HepG2 (cell line): ENCODE data around the gene HSD17B8. TPM values are rescaled to one million over a fixed set of nuclear protein-coding genes. Genes with fewer than 3 reads are reported as not detected.

Experiments
- DMAP1 ChIP-seq: IDR thresholded peaks from 2 replicates; pipeline ENCODE4 v1.6.1; 2016
- FIP1L1 ChIP-seq: fragments of 200-400 bp; formaldehyde crosslinking; IDR thresholded peaks from 2 replicates; pipeline ENCODE4 v1.6.1; 2018; ENCODE audit warnings: low read depth, mild to moderate bottlenecking, low read length, moderate library complexity, borderline replicate concordance; ENCODE audit not compliant: insufficient read depth
- GABPA ChIP-seq, 2 experiments: IDR thresholded peaks; 2 replicates each; pipeline ENCODE4 v1.6.1; 2011 to 2016; ENCODE audit warnings: low read depth in 2 of 2, low read length in 1 of 2, missing biosample characterization in 1 of 2, missing genetic modification characterization in 1 of 2
- MEIS2 ChIP-seq: sonication (generic); formaldehyde crosslinking; IDR thresholded peaks from 2 replicates; pipeline ENCODE4 v1.9.0; 2021; ENCODE audit warnings: mild to moderate bottlenecking, missing genetic modification reagents
- NR2F6 ChIP-seq, 2 experiments: IDR thresholded peaks; 2 replicates each; pipeline ENCODE4 v1.6.1; 2016; ENCODE audit warnings: antibody characterized with exemption in 1 of 2, mild to moderate bottlenecking in 1 of 2
- POLR2A ChIP-seq, 2 experiments: IDR thresholded peaks; 2 replicates each; pipeline ENCODE4 v1.6.1; 2011; ENCODE audit warnings: low read depth in 2 of 2, low read length in 2 of 2, mild to moderate bottlenecking in 1 of 2, moderate library complexity in 1 of 2; ENCODE audit not compliant: insufficient read depth in 1 of 2
- PRMT3 ChIP-seq: sonication (generic); formaldehyde crosslinking; IDR thresholded peaks from 2 replicates; pipeline ENCODE4 v1.8.1; 2022; ENCODE audit warnings: low read depth, mild to moderate bottlenecking, moderate library complexity, missing genetic modification reagents, borderline replicate concordance
- SRY ChIP-seq: sonication (generic); formaldehyde crosslinking; IDR thresholded peaks from 2 replicates; pipeline ENCODE4 v1.8.0; 2022; ENCODE audit warnings: mild to moderate bottlenecking, missing genetic modification reagents
- ZNF614 ChIP-seq: IDR thresholded peaks from 2 replicates; pipeline ENCODE4 v1.6.1; 2018; ENCODE audit warnings: missing biosample characterization, missing genetic modification reagents, inconsistent platforms, borderline replicate concordance
- ZNF670 ChIP-seq: sonication (generic); formaldehyde crosslinking; IDR thresholded peaks from 2 replicates; pipeline ENCODE4 v1.8.0; 2022; ENCODE audit warnings: mild to moderate bottlenecking, missing genetic modification reagents, borderline replicate concordance
- polyA plus RNA-seq, 8 experiments: library from polyadenylated mRNA; depleted of rRNA in 3 of 8; stranded (reverse) in 7 of 8; unstranded in 1 of 8; fragments of >200 nt; fragmentation: Illumina TruSeq in 4 of 8; extraction: Trizol in 4 of 8; gene quantifications; 2 replicates each; pipeline versions ENCODE4 v1.2.1 to v1.2.3, GENCODE V29; 2011 to 2016; ENCODE audit warnings: low read depth in 4 of 8, missing spikeins in 1 of 8, mixed read lengths in 1 of 8; ENCODE audit not compliant: insufficient read depth in 1 of 8
- total RNA-seq, 5 experiments: library from RNA; depleted of rRNA; stranded (reverse); fragments of >200 nt; fragmentation: Illumina TruSeq; extraction: Trizol; gene quantifications; 2 replicates each; pipeline ENCODE4 v1.2.3, GENCODE V29; 2016; ENCODE audit warnings: low read depth in 1 of 5
- TF ChIP-seq, protein P1 (sequence below): sonication (generic); formaldehyde crosslinking; IDR thresholded peaks from 2 replicates; pipeline ENCODE4 v1.4.0; 2020; ENCODE audit warnings: missing genetic modification reagents, borderline replicate concordance
- TF ChIP-seq, protein P2 (sequence below): IDR thresholded peaks from 2 replicates; pipeline ENCODE4 v1.6.1; 2016; ENCODE audit warnings: missing compliant biosample characterization, missing genetic modification reagents, borderline replicate concordance
- TF ChIP-seq, protein P3 (sequence below): IDR thresholded peaks from 2 replicates; pipeline ENCODE4 v1.4.0; 2020; ENCODE audit warnings: mild to moderate bottlenecking, missing genetic modification reagents
- TF ChIP-seq, protein P4 (sequence below): IDR thresholded peaks from 2 replicates; pipeline ENCODE4 v1.6.1; 2016
- TF ChIP-seq, protein P5 (sequence below): sonication (generic); formaldehyde crosslinking; IDR thresholded peaks from 2 replicates; pipeline ENCODE4 v1.8.1; 2023; ENCODE audit warnings: missing genetic modification reagents, mild to moderate bottlenecking, borderline replicate concordance
- TF ChIP-seq, protein P6 (sequence below): sonication (generic); formaldehyde crosslinking; IDR thresholded peaks from 2 replicates; pipeline ENCODE4 v1.8.1; 2023; ENCODE audit warnings: mild to moderate bottlenecking, missing genetic modification reagents
- TF ChIP-seq, protein P7 (sequence below): IDR thresholded peaks from 2 replicates; pipeline ENCODE4 v1.6.1; 2012; ENCODE audit warnings: inconsistent platforms

HSD17B8 gene
- total and polyA plus RNA-seq, 2 of the 13 experiments (the other 11 are each of a cell fraction or from before 2014, with no cell fraction given) = 12.6 to 20.1 TPM

DNA sequence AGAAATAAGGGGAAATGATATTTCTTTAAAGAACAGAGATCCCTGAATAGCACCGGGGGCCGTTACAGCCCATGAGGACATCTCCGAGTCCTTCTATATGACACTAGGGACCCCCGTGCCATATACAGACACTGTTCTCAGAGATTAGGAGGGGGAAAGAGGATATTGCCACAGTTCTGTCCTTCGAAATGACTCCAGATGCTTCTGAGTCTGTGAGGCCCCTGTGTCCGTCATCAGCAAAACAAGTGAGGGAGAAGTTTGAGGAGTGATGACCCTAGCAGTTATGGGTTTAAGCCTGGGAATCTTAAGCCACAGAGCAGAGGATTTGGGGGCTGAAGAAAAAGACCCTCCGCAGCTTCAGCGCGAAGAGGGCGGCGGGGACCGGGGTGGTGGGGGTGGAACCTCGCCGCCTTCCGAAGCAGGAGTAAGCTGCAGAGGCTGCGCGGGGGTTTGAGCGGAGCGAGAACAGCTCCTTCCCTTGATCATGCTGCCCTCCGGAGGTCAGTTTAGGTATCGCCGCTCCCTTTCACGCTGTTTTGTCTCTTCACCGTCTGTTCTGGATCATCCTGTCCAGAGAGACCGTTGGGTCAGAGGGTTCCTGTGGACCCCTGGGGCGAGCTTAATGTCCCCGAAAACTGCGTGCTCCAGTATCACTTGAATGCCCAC lies 43.7 kb downstream of the HSD17B8 start (continued):
- TF ChIP-seq, protein P1, sequence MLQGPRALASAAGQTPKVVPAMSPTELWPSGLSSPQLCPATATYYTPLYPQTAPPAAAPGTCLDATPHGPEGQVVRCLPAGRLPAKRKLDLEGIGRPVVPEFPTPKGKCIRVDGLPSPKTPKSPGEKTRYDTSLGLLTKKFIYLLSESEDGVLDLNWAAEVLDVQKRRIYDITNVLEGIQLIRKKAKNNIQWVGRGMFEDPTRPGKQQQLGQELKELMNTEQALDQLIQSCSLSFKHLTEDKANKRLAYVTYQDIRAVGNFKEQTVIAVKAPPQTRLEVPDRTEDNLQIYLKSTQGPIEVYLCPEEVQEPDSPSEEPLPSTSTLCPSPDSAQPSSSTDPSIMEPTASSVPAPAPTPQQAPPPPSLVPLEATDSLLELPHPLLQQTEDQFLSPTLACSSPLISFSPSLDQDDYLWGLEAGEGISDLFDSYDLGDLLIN (CRISPR knock-in tag) = no peak
- TF ChIP-seq, protein P2, sequence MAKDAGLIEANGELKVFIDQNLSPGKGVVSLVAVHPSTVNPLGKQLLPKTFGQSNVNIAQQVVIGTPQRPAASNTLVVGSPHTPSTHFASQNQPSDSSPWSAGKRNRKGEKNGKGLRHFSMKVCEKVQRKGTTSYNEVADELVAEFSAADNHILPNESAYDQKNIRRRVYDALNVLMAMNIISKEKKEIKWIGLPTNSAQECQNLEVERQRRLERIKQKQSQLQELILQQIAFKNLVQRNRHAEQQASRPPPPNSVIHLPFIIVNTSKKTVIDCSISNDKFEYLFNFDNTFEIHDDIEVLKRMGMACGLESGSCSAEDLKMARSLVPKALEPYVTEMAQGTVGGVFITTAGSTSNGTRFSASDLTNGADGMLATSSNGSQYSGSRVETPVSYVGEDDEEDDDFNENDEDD (CRISPR knock-in tag) = peak; percentile 22; the same call in 1 of the 2 replicates
- TF ChIP-seq, protein P3, sequence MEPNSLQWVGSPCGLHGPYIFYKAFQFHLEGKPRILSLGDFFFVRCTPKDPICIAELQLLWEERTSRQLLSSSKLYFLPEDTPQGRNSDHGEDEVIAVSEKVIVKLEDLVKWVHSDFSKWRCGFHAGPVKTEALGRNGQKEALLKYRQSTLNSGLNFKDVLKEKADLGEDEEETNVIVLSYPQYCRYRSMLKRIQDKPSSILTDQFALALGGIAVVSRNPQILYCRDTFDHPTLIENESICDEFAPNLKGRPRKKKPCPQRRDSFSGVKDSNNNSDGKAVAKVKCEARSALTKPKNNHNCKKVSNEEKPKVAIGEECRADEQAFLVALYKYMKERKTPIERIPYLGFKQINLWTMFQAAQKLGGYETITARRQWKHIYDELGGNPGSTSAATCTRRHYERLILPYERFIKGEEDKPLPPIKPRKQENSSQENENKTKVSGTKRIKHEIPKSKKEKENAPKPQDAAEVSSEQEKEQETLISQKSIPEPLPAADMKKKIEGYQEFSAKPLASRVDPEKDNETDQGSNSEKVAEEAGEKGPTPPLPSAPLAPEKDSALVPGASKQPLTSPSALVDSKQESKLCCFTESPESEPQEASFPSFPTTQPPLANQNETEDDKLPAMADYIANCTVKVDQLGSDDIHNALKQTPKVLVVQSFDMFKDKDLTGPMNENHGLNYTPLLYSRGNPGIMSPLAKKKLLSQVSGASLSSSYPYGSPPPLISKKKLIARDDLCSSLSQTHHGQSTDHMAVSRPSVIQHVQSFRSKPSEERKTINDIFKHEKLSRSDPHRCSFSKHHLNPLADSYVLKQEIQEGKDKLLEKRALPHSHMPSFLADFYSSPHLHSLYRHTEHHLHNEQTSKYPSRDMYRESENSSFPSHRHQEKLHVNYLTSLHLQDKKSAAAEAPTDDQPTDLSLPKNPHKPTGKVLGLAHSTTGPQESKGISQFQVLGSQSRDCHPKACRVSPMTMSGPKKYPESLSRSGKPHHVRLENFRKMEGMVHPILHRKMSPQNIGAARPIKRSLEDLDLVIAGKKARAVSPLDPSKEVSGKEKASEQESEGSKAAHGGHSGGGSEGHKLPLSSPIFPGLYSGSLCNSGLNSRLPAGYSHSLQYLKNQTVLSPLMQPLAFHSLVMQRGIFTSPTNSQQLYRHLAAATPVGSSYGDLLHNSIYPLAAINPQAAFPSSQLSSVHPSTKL = peak; percentile 59
- TF ChIP-seq SRY (CRISPR knock-in tag) (no peak), GABPA (IDR thresholded peaks at IDR 0.05; ENCODE audit: low read depth, low read length) (no peak), GABPA (CRISPR knock-in tag; IDR thresholded peaks at IDR 0.05; ENCODE audit: low read depth) (no peak), ZNF614 (CRISPR knock-in tag) (peak; percentile 56; the same call in 1 of the 2 replicates), POLR2A (IDR thresholded peaks at IDR 0.05; ENCODE audit: insufficient read depth in 1 of 2, low read depth in 2 of 2, low read length in 2 of 2) (peak in 1 of 2 experiments; percentile 34; a peak in 1 of 4 replicates), PRMT3 (CRISPR knock-in tag) (no peak), NR2F6 (IDR thresholded peaks at IDR 0.05) (no peak), NR2F6 (CRISPR knock-in tag; IDR thresholded peaks at IDR 0.05) (0 out of 2 replicates have a peak, but pooled peaks have one; percentile 35), ZNF670 (no peak), FIP1L1 (0 out of 2 replicates have a peak, but pooled peaks have one; percentile 31), MEIS2 (0 out of 2 replicates have a peak, but pooled peaks have one; percentile 33), DMAP1 (CRISPR knock-in tag) (no peak)
- TF ChIP-seq, protein P4, sequence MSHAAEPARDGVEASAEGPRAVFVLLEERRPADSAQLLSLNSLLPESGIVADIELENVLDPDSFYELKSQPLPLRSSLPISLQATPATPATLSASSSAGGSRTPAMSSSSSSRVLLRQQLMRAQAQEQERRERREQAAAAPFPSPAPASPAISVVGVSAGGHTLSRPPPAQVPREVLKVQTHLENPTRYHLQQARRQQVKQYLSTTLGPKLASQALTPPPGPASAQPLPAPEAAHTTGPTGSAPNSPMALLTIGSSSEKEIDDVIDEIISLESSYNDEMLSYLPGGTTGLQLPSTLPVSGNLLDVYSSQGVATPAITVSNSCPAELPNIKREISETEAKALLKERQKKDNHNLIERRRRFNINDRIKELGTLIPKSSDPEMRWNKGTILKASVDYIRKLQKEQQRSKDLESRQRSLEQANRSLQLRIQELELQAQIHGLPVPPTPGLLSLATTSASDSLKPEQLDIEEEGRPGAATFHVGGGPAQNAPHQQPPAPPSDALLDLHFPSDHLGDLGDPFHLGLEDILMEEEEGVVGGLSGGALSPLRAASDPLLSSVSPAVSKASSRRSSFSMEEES (CRISPR knock-in tag) = peak; percentile 29; the same call in 1 of the 2 replicates
- TF ChIP-seq, protein P5, sequence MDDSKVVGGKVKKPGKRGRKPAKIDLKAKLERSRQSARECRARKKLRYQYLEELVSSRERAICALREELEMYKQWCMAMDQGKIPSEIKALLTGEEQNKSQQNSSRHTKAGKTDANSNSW (CRISPR knock-in tag) = no peak
- TF ChIP-seq, protein P6, sequence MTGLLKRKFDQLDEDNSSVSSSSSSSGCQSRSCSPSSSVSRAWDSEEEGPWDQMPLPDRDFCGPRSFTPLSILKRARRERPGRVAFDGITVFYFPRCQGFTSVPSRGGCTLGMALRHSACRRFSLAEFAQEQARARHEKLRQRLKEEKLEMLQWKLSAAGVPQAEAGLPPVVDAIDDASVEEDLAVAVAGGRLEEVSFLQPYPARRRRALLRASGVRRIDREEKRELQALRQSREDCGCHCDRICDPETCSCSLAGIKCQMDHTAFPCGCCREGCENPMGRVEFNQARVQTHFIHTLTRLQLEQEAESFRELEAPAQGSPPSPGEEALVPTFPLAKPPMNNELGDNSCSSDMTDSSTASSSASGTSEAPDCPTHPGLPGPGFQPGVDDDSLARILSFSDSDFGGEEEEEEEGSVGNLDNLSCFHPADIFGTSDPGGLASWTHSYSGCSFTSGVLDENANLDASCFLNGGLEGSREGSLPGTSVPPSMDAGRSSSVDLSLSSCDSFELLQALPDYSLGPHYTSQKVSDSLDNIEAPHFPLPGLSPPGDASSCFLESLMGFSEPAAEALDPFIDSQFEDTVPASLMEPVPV (CRISPR knock-in tag) = no peak
- TF ChIP-seq, protein P7, sequence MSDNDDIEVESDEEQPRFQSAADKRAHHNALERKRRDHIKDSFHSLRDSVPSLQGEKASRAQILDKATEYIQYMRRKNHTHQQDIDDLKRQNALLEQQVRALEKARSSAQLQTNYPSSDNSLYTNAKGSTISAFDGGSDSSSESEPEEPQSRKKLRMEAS = 0 out of 2 replicates have a peak, but pooled peaks have one; percentile 1
